Tibial nerve (tissue), 4 donors: ENCODE results near the gene ALPI.

ENCODE experiments used
- EP300 ChIP-seq, 2 donors: sonication (generic); formaldehyde crosslinking; IDR thresholded peaks; one replicate each; pipeline ENCODE4 v1.6.1; 2017; ENCODE audit warnings: antibody characterized with exemption in 2 of 2, mild to moderate bottlenecking in 1 of 2
- POLR2A ChIP-seq, 2 donors: fragments of 450-650 bp; IDR thresholded peaks; one replicate each; pipeline ENCODE4 v1.6.1; 2017; ENCODE audit warnings: antibody characterized with exemption in 2 of 2, mild to moderate bottlenecking in 2 of 2, moderate library complexity in 2 of 2
- TF ChIP-seq, protein P1 (sequence below), 5 experiments: fragments of 200-600 bp in 3 of 5; fragments of 450-650 bp in 2 of 5; sonication (generic) in 3 of 5; IDR thresholded peaks; one replicate each; pipeline ENCODE4 v1.5.1; 2016 to 2019; ENCODE audit warnings: antibody characterized with exemption in 5 of 5, mild to moderate bottlenecking in 3 of 5, moderate library complexity in 2 of 5

- TF ChIP-seq, protein P1, sequence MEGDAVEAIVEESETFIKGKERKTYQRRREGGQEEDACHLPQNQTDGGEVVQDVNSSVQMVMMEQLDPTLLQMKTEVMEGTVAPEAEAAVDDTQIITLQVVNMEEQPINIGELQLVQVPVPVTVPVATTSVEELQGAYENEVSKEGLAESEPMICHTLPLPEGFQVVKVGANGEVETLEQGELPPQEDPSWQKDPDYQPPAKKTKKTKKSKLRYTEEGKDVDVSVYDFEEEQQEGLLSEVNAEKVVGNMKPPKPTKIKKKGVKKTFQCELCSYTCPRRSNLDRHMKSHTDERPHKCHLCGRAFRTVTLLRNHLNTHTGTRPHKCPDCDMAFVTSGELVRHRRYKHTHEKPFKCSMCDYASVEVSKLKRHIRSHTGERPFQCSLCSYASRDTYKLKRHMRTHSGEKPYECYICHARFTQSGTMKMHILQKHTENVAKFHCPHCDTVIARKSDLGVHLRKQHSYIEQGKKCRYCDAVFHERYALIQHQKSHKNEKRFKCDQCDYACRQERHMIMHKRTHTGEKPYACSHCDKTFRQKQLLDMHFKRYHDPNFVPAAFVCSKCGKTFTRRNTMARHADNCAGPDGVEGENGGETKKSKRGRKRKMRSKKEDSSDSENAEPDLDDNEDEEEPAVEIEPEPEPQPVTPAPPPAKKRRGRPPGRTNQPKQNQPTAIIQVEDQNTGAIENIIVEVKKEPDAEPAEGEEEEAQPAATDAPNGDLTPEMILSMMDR (IDR thresholded peaks at IDR 0.05): no peak
- no peak for TF ChIP-seq EP300 (IDR thresholded peaks at IDR 0.05)
- no peak for TF ChIP-seq POLR2A (IDR thresholded peaks at IDR 0.05)
Observed at GRCh38 chr2:232457121-232458011, 1.4 kb downstream of the ALPI start.
